IPS-18a (cell line): ENCODE results near the gene DCAF8.

Source experiments
- H3K27ac ChIP-seq: one replicate; pipeline ENCODE4 v1.5.1; 2013; ENCODE audit warnings: low read length
- H3K27me3 ChIP-seq: one replicate; pipeline ENCODE4 v1.6.1; 2013; ENCODE audit warnings: mild to moderate bottlenecking, low read length; ENCODE audit not compliant: control insufficient read depth, insufficient read depth
- H3K36me3 ChIP-seq: one replicate; pipeline ENCODE4 v1.6.1; 2013; ENCODE audit warnings: low read depth, low read length; ENCODE audit not compliant: control insufficient read depth
- H3K4me1 ChIP-seq: one replicate; pipeline ENCODE4 v1.6.1; 2013; ENCODE audit warnings: low read depth, low read length; ENCODE audit not compliant: control insufficient read depth
- H3K4me3 ChIP-seq: one replicate; pipeline ENCODE4 v1.5.1; 2013; ENCODE audit warnings: low read length
- H3K9ac ChIP-seq: one replicate; pipeline ENCODE4 v1.6.1; 2013; ENCODE audit warnings: mild to moderate bottlenecking, low read length, moderate library complexity
- H3K9me3 ChIP-seq: one replicate; pipeline ENCODE4 v1.6.1; 2013; ENCODE audit warnings: low read depth, low read length; ENCODE audit not compliant: control insufficient read depth

The DCAF8 gene

GRCh38 chr1:160207118-160207650 is 55.2 kb downstream of the DCAF8 start:
- Histone ChIP-seq H3K4me1 (peaks cover 56% of the 10 kb centered on the region), H3K36me3 (peaks cover 30% of the 10 kb centered on the region), H3K9me3 (no peaks in the 10 kb centered on the region), H3K9ac (no peak overlapping the region), H3K27me3 (no peaks in the 10 kb centered on the region), H3K27ac (no peak overlapping the region), H3K4me3 (peak overlapping the region; percentile 83)

- Histone ChIP-seq H3K27me3 (no peaks in the 10 kb centered on the region), H3K27ac (no peak overlapping the region), H3K36me3 (peaks cover 24% of the 10 kb centered on the region), H3K9me3 (no peaks in the 10 kb centered on the region), H3K4me3 (peak overlapping the region; percentile 83), H3K4me1 (peaks cover 56% of the 10 kb centered on the region), H3K9ac (peak overlapping the region; percentile 86)
These were observed 55.8 kb downstream of the DCAF8 start for GRCh38 chr1:160206421-160207117.

- Histone ChIP-seq H3K4me1 (peaks cover 56% of the 10 kb centered on the region), H3K36me3 (peaks cover 20% of the 10 kb centered on the region), H3K9me3 (no peaks in the 10 kb centered on the region), H3K9ac (peak overlapping the region; percentile 86), H3K4me3 (peak overlapping the region; percentile 83), H3K27ac (no peak overlapping the region), H3K27me3 (no peaks in the 10 kb centered on the region)
These were observed 56.3 kb downstream of the DCAF8 start for GRCh38 chr1:160206036-160206389.

- peaks cover 20% of the 10 kb centered on the region for H3K36me3 ChIP-seq
- no peaks in the 10 kb centered on the region for H3K27me3 ChIP-seq
- H3K4me3 ChIP-seq: peak within 1 kb of the TSS; percentile 83
- peak within 1 kb of the TSS; percentile 86 for H3K9ac ChIP-seq
- H3K4me1 ChIP-seq: peaks cover 51% of the 10 kb centered on the region
- no peaks in the 10 kb centered on the region for H3K9me3 ChIP-seq
- H3K27ac ChIP-seq: no peak within 1 kb of the TSS
These were observed 56.9 kb downstream of the DCAF8 start, which contains the start of gene PEA15 for GRCh38 chr1:160205242-160206035. PEA15 (plus strand) TSS chr1:160205384; CDS start chr1:160211545, 6,161 bp downstream.

- H3K4me1 ChIP-seq: peaks cover 43% of the 10 kb centered on the region
- H3K9me3 ChIP-seq: no peaks in the 10 kb centered on the region
- no peak overlapping the region for H3K9ac ChIP-seq
- H3K4me3 ChIP-seq: peak overlapping the region; percentile 42
- peaks cover 15% of the 10 kb centered on the region for H3K36me3 ChIP-seq
- no peaks in the 10 kb centered on the region for H3K27me3 ChIP-seq
- no peak overlapping the region for H3K27ac ChIP-seq
These were observed 57.7 kb downstream of the DCAF8 start for GRCh38 chr1:160204526-160205241.

GRCh38 chr1:160200786-160201185 is 61.6 kb downstream of the DCAF8 start:
- H3K4me1 ChIP-seq: peaks cover 6% of the 10 kb centered on the region
- no peaks in the 10 kb centered on the region for H3K36me3 ChIP-seq

GRCh38 chr1:160197231-160197630 is 65.1 kb downstream of the DCAF8 start:
- Histone ChIP-seq H3K9ac (no peak overlapping the region), H3K4me1 (peaks cover 16% of the 10 kb centered on the region), H3K27ac (no peak overlapping the region), H3K9me3 (no peaks in the 10 kb centered on the region), H3K4me3 (no peak overlapping the region), H3K36me3 (no peaks in the 10 kb centered on the region), H3K27me3 (no peaks in the 10 kb centered on the region)

More at GRCh38 chr1:160200786-160201185, 61.6 kb downstream of the DCAF8 start:
- Histone ChIP-seq H3K27me3 (no peaks in the 10 kb centered on the region), H3K9me3 (no peaks in the 10 kb centered on the region), H3K9ac (no peak overlapping the region), H3K27ac (no peak overlapping the region), H3K4me3 (no peak overlapping the region)

- Histone ChIP-seq H3K9me3 (no peaks in the 10 kb centered on the region), H3K4me3 (no peak overlapping the region), H3K4me1 (peaks cover 21% of the 10 kb centered on the region), H3K9ac (no peak overlapping the region), H3K27me3 (no peaks in the 10 kb centered on the region), H3K27ac (no peak overlapping the region), H3K36me3 (no peaks in the 10 kb centered on the region)
These were observed 66.2 kb downstream of the DCAF8 start for GRCh38 chr1:160196143-160196542.

- Histone ChIP-seq H3K9me3 (no peaks in the 10 kb centered on the region), H3K9ac (no peak overlapping the region), H3K27me3 (no peaks in the 10 kb centered on the region), H3K36me3 (no peaks in the 10 kb centered on the region), H3K27ac (no peak overlapping the region), H3K4me3 (no peak overlapping the region), H3K4me1 (peaks cover 25% of the 10 kb centered on the region)
These were observed 67.7 kb downstream of the DCAF8 start for GRCh38 chr1:160194737-160195059.

- no peak overlapping the region for H3K4me3 ChIP-seq
- H3K27me3 ChIP-seq: no peaks in the 10 kb centered on the region
- peaks cover 26% of the 10 kb centered on the region for H3K4me1 ChIP-seq
- H3K9me3 ChIP-seq: no peaks in the 10 kb centered on the region
- H3K9ac ChIP-seq: no peak overlapping the region
- H3K27ac ChIP-seq: no peak overlapping the region
- no peaks in the 10 kb centered on the region for H3K36me3 ChIP-seq
These were observed 68.3 kb downstream of the DCAF8 start for GRCh38 chr1:160193832-160194736.
